ENCODE data around the gene IGSF8.
"Not testable (repeated sequence)": the region's sequence is repeated elsewhere in the genome, so short reads cannot be mapped to it uniquely, and the experiment has no call there.

The IGSF8 gene

GRCh38 chr1:160064746-160065145 lies 33.7 kb downstream of the IGSF8 start:
- no peak for DNase-seq (ENCODE audit: low spot score)

- no peak for DNase-seq (ENCODE audit: low spot score)
Measured at GRCh38 chr1:160064164-160064563, 34.3 kb downstream of the IGSF8 start.

GRCh38 chr1:160063176-160063575 lies 35.2 kb downstream of the IGSF8 start:
- no peak for DNase-seq (ENCODE audit: low spot score)

GRCh38 chr1:160062230-160062532 lies 36.2 kb downstream of the IGSF8 start:
- DNase-seq (ENCODE audit: low spot score) = no peak

GRCh38 chr1:160061369-160062229 lies 36.8 kb downstream of the IGSF8 start:
- no peak for DNase-seq (ENCODE audit: low spot score)

GRCh38 chr1:160058087-160058486 lies 40.3 kb downstream of the IGSF8 start:
- DNase-seq (ENCODE audit: low spot score) = no peak

GRCh38 chr1:160056648-160057169 lies 41.7 kb downstream of the IGSF8 start:
- no peak for DNase-seq (ENCODE audit: low spot score)

- DNase-seq (ENCODE audit: low spot score) = no peak
Measured at GRCh38 chr1:160053548-160054365, 44.7 kb downstream of the IGSF8 start.

GRCh38 chr1:160052936-160053335 lies 45.5 kb downstream of the IGSF8 start:
- no peak for DNase-seq (ENCODE audit: low spot score)

- no peak for DNase-seq (ENCODE audit: low spot score)
Measured at GRCh38 chr1:160050619-160051018, 47.8 kb downstream of the IGSF8 start.

- DNase-seq (ENCODE audit: low spot score) = not testable (repeated sequence)
Measured at GRCh38 chr1:160050182-160050581, 48.2 kb downstream of the IGSF8 start.

GRCh38 chr1:160049101-160049500 lies 49.3 kb downstream of the IGSF8 start:
- DNase-seq (ENCODE audit: low spot score) = no peak

GRCh38 chr1:160048335-160048734 lies 50.1 kb downstream of the IGSF8 start:
- no peak for DNase-seq (ENCODE audit: low spot score)

GRCh38 chr1:160047111-160047991 lies 51.1 kb downstream of the IGSF8 start:
- DNase-seq (ENCODE audit: low spot score) = no peak

GRCh38 chr1:160046494-160047110 lies 51.8 kb downstream of the IGSF8 start:
- DNase-seq (ENCODE audit: low spot score) = peak; percentile 38

GRCh38 chr1:160045653-160046052 lies 52.8 kb downstream of the IGSF8 start:
- DNase-seq (ENCODE audit: low spot score) = no peak

GRCh38 chr1:160043543-160043942 lies 54.9 kb downstream of the IGSF8 start:
- no peak for DNase-seq (ENCODE audit: low spot score)
